ENCODE data around the gene ABCC3.
"Not testable (repeated sequence)": the region's sequence is repeated elsewhere in the genome, so short reads cannot be mapped to it uniquely, and the experiment has no call there.

ABCC3 gene

GRCh38 chr17:50715471-50715870, 80.8 kb downstream of the ABCC3 start:
- DNase-seq: no peak

DNA sequence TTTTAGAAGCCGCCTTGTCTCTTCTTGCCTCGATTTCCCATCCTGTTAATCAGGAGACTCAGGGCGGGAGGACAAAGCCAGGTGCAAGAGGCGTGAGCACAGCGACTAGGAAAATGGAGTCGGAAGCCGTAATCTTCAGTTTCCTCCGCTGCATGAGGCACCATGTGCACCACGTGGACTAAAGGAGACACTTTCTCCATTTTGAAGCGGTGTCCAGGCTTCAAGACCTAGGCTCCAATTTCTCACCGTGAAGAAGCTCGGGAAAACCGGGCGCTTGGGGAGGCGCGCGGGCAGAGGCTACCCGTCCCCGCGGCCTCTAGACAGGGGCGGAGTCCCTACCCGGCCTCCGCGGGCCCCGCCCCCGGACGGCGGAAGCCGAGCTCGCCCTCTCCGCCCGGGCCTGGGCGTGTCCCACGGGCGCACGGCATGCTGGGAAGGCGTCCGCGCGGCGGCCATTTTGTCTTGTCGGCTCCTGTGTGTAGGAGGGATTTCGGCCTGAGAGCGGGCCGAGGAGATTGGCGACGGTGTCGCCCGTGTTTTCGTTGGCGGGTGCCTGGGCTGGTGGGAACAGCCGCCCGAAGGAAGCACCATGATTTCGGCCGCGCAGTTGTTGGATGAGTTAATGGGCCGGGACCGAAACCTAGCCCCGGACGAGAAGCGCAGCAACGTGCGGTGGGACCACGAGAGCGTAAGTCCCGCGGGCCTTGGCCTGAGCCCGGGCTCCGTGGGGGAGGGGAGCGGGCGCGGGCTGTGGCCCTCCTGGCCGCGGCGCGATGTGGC, 84.7 kb downstream of the ABCC3 start, which contains the start of gene LUC7L3:
Gene LUC7L3 (plus strand): TSS at position 460 of the 780 bp plus-strand sequence. CDS start 130 bp downstream, at position 590.
- DNase-seq: peak; percentile 63

DNA sequence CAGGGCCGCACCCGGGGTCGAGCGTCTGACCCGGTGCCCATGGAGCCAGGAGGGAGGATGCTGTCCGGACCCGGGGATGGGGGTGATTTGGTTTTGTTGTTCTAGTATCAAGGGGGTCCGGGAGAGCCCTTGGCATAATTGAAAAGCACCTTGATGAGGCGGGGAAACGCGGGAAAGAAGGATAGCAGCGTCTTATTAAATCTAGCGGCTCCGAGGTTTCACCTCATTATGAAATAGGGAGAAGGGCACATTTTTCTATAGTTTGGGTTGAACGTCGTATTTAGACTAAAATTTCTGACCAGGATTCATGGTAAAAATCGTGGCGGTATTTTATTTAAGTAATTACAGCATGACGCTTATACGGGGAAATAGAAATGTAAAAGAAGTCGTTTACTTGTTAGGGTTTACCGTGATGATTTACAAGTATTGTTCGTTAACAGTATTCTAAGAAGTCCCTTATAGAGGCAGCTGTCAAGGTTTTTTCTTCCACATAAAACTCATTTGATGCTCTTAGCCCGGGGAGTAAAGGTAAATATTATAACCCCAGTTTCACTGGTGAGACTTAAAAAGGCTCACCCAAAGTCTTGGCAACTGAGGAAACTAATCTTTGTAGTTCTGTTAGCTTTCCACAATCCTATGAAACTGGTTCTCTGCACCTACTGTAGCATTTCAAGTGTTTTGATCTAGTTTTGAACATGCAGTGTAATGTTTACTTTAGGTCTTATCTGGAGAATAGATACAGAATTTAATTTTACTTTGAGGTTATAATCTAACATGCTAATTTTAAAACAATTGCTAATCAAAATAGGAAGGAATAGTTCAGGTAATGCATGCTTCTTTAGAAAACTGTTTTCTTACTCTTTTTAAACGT, 85.5 kb downstream of the ABCC3 start:
- DNase-seq: no peak

DNA sequence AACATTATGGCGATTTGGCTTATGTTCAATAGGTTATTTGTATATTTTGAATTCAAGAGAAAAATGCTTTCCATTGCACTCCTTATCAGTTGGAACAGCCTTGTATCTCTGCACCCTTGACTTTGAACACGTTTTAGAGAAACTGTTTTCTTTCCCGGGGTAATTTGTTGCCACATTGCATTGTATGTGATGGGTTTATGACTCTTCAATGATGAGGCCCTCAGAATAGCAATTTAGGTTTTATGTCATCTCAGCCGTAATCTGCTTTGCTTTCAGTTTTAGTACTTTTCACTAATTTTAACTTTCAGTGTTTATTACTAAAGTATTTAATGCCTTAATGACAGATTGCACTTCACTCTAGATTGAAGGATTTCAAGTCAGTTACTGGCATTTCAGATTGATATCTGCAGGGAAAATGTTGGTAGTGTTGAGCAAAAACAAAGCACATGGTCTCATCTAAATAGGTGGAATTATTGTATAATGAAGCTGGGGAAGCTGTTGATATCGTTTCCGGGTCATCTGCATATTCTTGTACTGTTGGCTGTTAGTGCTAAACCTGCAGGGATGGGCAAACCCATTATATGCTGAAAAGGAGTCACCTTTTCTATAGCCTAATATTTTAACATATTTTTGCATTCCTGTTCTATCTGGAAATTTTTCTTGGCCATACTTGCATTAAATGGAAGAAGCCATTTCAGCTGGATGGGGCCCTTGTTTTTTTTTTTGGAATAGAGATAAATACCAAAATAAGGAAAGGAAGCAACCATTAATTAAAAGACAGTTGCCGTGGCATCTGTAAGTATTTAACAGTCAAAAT, 86.7 kb downstream of the ABCC3 start:
- no peak for DNase-seq

DNA sequence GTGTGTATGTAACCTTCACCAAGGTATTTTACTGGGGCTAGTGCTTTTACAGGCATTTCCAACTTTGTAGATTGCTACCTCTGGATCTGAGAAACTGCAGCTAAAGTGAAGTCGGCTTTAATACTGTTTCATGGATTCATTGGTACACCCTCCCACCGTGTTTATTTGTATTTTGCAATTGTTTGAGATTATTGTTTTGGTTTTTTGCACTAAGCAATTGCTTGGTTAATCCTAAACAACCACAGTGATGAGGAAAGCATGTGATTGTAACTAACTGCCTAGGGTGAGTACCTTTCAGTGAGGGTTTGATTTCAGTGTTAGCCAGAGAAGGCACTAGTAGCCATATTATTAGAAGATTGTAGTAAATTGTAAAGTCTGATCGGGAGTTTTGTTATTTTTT, 88.1 kb downstream of the ABCC3 start:
- DNase-seq: no peak

GRCh38 chr17:50724622-50725021, 89.9 kb downstream of the ABCC3 start:
- not testable (repeated sequence) for DNase-seq

DNA sequence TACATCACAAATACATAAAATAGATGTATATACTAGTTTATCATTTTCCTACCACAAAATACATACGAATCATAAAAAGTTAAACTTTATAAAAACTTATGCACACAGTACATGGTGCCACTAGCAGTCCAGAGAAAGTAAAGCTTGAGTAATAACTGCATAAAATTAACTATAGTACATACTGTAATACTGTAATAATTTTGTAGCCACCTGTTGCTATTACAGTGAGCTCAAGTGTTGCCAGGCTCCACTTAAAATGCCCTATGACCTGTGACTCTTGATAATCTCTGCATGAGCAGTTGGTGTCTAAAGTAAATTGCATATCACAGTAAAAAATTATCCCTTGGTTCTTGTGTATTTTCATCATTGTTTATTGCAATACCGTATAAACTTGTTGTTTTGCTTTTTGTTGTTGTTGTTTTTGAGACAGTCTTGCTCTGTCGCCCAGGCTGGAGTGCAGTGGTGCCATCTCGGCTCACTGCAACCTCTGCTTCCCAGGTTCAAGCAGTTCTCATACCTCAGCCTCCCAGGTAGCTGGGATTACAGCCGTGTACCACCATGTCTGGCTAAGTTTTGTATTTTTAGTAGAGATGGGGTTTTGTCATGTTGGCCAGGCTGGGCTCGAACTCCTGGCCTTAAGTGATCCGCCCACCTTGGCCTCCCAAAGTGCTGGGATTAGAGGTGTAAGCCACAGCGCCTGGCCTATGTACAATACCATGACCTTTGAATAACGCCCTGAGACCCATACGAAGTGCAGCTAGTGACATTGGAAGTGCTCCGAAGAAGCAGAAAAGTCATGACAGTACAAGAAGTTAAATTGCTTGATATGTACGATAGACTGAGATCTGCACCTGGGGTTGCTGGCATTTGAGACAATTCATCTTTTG, 91.3 kb downstream of the ABCC3 start:
- no peak for DNase-seq

DNA sequence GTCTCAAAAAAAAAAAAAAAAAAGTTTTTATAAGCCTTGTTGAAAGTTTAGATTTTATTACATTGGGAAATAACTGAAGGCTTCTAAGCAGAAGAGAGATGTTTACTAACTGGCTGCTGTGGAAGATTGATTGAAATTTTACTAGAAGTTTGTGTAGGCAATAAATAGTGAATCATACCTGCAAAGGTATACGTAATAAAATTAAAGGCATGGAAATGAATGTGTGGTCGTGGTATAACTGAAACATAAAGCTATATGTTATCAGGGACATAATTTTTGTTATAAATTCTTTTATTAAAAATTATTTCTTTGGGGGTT, 93.4 kb downstream of the ABCC3 start:
- no peak for DNase-seq

GRCh38 chr17:50728881-50729765, 94.4 kb downstream of the ABCC3 start:
- no peak for DNase-seq

DNA sequence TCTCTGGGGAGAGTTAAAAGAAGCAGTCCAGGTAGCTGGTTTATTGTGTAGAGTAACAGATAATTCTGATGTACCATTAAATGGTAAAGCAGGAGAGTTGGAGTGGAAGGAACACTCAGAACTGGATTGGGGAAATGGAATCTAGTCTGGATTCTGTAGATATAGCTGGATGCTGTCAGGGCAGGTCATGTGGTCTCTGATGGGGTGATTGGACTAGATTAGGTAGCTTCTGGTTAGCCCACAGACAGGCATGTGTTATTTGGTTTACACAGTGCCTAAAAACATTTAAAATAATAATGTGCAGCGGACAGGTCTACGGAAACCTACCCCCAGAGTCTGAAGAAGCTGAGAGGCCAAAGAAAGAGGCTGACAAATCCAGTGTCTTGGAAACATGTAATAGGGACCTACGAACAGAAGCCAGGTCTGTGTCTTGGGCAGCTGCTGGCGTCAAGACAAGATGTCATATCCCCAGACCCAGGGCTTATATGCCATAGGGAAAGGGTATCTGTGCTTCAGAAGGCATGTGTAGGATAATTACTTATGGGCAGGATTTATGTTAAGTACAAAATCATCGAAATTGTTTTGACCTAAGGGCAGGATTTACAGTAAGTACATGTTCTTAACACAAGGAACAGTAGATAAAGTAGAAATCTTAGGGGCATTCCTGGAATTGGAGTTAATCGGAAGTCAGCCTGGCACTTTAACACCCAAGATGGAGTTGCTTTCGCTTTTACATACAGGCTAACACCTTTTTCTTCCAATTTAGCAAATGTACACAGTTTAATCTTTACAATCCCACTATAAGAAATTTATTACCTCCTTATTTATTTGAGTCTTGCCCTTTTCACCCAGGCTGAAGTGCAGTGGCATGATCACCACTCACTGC, 97.1 kb downstream of the ABCC3 start:
- DNase-seq: no peak

DNA sequence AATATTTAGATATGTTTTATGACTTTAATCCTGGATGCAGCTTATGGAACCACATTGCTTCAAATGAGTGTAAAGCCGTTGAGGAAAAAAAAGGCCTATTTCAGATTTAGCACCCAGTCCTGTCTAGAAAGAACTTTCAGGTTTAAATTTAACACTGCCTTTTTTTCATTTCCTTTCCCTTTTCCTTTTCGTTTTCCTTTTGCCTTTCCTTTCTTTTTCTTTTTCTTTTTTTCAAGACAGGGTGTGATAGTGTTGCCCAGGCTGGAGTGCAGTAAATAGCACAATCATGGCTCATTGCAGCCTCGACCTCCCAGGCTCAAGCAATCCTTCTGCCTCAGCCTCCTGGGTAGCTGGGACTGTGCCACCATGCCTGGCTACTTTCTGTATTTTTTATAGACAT, 100.6 kb downstream of the ABCC3 start:
- no peak for DNase-seq

GRCh38 chr17:50737118-50737698, 102.5 kb downstream of the ABCC3 start:
- no peak for DNase-seq

GRCh38 chr17:50739098-50739497, 104.4 kb downstream of the ABCC3 start:
- no peak for DNase-seq

Data from NCI-H187 treated with DMSO at 0.1 percent for 48 hours (cell line).